Activated CD4-positive, alpha-beta T cell treated with anti-CD3 and anti-CD28 coated beads, Interleukin-2, Interleukin-6, amounts not matched to agents 100 ng/mL and 50 ng/mL, durations not matched to agents 16 hours and 8 hours (primary cell): Measurements from ENCODE around the gene LCK.
"Not testable (repeated sequence)": the region's sequence is repeated elsewhere in the genome, so short reads cannot be mapped to it uniquely, and the experiment has no call there.

Source experiments
- DNase-seq: peaks from one replicate; pipeline ENCODE4 v3.0.0-alpha.2; 2020

LCK gene

DNA sequence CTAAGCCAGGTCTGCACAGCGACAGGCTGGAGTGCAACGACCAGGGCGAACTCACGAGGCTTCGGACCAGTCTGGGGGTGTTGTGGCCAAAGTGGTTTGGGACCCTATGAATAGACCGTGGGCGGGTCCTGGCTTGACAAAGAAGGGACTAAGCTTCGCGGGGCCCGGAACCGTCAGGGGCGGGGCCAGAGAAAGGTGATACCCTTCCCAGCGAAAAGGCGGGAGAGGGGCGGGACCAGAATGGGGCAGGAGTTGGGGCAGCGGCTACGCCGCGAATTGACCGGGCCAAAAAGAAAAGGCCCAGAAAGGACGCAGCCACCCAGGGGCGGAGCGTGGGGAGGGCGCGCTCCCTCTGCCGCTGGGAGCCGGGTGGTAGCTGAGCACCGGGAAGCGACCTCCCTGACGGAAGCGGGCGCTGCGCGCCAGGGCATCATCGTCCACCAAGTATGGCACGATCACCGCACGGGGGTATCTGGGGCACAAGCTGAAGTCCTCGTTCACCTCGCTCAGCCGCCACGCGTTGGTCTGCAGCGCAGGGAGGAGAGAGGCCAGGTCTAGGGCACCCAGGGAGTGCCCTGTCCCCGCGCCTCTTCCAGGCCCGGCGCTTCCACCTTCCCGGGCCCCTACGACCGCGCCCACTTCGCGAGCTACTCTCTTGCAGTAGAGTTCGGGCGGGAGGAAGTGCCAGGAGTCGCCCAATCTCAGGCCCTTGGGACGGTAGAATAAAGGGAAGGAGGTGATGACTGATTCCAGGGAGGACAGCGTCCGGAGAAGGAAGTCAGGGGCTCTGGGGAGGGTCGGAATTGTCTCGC lies 10.7 kb upstream of the LCK start:
- DNase-seq, result peak; percentile 50

DNA sequence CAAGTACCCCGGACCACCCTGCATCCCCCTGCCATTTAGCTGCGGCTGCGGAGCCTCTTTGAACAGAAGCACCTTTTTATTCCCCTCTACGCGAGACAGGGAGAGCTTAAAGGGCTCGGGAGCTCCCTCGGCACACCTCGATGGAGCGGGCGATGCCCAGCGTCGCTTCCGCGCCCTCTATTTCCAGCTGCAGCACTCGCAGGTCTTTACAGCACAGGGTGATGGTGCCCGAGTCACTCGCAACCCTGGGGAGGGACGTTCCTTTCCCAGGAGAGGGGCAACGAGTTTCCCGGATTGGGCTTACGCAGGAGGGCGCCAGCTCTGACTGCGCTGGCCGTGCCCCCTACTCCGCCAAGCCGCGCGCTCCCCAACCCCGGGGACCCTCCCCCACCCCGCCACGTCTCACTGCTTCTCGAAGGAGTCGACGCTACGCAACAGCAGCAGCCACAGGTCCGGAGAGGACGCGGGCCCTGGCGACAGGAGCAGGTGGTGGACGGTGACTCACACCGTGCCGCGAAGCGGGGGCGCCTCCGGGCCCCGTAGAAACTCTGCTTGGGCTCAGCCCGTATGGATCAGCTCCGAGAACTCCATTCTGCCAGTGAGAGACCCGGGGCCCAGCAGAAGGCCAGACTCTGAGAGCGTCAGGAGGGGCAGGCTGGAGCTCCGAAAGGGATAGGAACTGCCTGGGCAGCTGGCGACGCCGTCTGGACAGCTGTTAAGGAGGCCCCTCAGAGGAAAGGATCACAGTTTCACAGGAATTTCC lies 9.9 kb upstream of the LCK start:
- peak; percentile 32 for DNase-seq

DNA sequence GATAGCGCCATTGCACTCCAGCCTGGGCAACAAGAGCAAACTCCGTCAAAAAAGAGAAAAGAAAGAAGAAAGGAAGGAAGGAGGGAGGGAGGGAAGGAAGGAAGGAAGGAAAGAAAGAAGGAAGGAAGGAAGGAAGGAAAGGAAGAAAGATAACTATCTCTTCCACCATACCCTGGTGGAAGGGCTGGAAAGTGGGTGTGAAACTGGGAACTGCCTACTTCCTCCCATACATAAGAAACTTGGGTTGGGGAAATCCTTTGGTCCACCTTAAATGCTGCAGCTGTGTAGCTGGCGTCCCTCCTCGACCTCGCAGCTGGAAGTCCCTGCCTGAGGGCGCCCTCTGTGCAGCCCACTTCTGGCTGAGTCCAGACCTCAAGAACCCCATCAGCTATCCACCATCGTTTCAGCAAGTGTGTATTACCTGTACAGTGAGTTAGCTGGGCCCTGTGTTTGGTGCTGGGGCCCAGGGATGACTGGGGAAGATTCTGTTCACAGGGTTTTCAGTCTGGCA lies 8.7 kb upstream of the LCK start:
- no peak for DNase-seq

DNA sequence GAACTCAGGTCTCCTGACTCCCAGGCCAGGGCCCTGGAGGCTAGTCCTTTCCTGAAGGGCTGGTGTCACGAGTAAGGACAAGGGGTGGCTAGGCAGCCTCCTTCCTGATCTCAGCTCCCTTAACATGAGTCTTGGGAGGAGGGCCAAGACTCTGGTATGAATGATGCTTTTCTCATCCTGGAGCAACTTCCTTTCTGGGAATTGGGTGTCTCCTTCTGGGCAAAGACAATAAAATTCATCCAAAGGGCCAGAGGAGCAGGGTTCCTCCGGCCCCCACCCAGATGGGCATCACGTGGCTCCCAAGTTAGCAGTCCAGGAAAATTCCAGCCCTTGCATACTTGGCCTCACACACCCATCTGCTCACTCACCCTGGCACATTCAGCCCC lies 4.2 kb upstream of the LCK start, which contains the start of gene FAM167B:
Gene FAM167B, plus strand, starts transcription at position 335 of the 386 bp plus-strand sequence. CDS start 200 bp downstream, outside the sequence.
- DNase-seq, result no peak

DNA sequence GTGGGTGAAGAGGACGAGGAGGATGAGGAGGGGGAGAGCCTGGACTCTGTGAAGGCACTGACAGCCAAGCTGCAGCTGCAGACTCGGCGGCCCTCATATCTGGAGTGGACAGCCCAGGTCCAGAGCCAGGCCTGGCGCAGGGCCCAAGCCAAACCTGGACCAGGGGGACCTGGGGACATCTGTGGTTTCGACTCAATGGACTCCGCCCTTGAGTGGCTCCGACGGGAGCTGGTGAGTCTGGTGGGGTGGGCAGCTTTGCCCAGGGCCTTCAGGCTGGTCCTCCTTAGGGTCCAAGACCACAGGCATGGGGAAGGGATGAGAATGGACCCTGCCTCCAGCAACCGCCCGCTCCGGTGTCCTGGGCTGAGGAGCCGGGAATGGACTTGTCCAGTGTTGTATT lies 3.6 kb upstream of the LCK start:
- DNase-seq, result no peak

DNA sequence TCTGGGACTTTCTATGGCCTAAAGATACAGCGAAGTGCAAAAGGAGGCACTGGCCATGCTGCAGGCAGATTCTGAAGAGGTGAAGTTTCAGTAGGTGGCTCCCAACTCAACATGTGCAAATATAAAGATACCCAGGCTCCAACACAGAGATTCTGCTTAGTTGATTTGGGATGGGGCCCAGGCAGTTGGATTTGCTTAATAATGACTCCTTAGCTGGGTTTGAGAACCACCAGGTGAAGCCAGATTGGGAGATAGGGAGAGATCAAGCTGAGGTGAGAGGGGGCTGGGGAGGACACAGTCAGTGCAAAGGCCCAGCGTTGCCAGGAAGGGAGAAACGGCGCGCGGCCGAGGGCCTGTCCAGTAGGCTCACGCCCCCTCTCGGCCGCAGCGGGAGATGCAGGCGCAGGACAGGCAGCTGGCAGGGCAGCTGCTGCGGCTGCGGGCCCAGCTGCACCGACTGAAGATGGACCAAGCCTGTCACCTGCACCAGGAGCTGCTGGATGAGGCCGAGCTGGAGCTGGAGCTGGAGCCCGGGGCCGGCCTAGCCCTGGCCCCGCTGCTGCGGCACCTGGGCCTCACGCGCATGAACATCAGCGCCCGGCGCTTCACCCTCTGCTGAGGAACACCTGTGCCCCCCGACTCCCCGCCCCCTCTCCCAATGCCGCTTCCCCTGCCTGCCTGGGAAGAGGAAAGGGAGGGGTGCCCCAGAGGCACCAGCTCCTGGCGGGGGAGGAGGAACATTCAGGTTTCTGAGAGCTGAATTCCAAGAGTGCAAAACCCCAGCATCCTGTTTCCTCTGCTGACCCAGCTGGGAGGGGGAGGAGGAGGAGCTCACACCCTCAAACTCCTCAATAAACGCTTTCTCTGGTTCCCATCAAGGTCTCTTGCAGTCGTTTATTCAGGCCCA lies 2.8 kb upstream of the LCK start:
- DNase-seq, result peak; percentile 93

DNA sequence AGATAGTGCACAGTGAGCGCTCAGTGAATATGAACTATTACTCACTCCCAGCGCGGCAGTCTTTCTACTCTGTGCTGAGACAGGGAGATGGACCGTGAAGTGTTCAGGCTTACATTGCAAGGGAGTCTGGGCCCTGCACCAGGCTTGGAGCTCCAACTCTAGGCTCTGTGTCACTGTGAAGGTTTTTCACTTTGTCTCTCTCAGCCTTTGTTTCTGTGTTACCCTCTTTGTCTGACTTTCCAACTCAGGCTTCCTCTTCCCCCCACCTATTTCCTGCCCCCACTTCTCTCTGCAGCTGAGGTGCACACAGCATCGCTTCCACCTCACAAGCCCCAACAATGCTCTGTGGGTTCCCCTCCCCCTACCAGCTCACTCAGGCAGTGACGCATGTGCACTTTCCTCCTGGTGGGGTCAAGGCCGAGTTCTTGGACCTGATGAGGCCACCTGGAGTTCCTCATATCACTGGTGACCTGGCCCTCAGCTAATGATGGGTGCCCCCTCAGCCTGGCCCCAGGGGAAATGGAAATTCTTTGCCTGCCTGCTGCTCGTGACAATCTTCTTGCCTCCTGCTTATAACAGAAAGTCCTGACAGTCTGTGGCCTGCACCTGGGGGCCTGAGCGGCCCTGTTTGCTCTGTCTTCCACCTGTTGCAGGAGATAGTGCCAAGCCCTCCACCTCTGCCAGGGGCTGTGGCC lies 1.1 kb upstream of the LCK start:
- peak; percentile 94 for DNase-seq

DNA sequence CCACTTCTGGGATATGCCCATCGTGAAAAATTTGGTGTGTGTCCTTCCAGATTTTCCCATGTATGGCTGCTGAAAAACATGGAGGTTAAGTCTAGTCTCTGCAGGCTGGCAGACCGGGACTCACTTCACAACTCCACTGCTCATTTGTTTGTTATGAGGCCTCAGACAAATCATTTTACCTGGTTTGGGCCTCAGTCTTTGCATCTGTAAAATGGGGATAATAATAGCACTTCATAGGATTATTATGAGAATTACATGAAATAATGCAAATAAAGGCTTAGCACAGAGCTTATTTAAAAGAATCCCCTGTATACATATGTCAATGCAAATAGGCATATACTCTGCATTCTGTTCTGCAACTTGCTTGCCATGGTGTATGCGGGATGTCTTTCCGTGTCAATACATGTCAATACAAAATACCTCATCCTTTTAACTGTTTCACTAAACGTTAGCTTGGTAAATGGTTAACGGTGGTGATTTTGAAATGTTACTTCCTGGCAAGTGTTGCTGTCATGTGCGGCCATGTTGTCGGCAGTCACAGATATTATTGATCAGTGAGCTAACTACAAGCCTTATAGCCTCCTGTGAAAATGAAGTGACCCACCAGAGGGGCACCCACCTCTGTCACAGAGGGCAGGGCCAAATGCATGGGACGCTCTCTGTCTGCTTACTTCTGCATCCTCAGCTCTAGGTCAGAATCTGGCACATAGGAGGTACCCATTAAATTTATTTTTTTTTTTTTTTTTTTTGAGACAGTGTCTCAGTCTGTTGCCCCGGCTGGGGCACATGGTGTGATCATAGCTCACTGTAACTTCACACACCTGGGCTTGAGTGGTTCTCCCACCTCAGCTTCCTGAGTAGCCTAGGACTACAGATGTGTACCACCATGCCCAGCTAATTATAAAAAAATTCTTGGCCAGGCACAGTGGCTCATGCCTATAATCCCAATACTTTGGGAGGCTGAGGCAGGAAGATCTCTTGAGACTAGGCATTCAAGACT lies 4.3 kb downstream of the LCK start:
- peak; percentile 74 for DNase-seq

DNA sequence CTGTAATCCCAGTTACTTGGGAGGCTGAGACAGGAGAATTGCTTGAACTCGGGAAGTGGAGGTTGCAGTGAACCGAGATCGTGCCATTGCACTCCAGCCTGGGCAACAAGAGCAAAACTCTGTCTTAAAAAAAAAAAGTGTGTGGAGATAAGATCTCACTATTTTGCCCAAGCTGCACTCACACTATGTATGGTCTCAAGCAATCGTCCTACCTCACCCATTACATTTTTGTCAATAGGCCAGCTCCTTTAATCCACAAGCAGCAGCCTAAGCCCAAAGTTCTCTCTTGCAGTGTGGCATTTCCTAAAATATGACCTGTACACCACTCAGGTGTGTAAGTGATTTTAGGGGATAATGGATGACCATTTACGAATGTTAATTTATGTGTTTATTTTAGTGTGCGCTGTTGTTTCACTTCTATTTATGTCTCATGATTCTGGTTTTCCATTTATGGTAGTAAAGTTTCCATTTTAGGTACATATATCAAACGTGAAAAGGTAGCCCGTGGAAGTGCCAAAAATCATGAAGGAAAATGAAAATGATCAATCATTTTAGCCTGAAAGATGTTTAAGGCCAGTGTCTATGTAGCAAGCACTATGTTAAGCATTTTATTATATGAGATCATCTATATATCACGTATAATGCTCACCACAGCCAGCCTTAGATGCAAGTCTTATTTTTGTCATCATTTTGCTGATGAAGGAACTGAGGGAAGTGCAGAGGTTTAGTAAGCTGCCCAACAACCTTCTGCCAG lies 5.6 kb downstream of the LCK start:
- peak; percentile 47 for DNase-seq

DNA sequence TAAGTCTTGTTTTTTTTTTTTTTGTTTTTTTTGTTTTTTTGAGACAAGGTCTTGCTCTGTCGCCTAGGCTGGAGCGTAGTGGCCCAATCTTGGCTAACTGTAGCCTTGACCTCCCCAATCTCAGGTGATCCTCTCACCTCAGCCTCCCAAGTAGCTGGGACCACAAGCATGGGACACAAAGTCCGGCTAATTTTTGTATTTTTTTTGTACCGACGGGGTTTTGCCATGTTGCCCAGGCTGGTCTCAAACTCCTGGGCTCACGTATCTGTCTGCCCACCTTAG lies 6.1 kb downstream of the LCK start:
- no peak for DNase-seq

DNA sequence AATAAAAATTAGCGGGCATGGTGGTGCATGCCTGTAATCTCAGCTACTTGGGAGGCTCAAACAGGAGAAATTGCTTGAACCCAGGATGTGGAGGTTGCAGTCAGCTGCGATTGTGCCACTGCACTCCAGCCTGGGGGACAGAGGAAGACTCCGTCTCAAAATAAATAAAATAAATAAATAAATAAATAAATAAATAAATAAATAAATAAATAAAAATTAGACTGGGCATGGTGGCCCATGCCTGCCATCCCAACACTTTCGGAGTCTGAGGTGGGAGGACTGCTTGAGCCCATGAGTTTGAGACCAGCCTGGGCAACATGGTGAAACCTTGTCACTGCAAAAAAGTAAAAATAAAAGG lies 12.2 kb downstream of the LCK start:
- not testable (repeated sequence) for DNase-seq

DNA sequence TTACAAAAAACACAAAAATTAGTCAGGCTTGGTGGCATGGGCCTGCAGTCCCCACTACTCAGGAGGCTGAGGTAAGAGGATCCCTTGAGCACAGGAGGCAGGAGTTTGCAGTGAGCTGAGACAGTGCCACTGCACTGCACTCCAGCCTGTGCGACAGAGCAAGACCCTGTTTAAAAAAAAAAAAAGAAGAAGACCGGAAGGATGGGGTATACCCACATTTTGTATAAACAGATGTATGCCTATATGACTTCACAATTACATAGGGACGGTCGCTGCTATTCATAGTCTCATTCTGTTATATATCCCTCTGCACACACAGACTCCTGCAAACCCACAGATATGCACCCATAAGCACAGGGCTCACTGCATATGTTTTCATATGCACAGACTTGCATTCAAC lies 12.7 kb downstream of the LCK start:
- peak; percentile 37 for DNase-seq

DNA sequence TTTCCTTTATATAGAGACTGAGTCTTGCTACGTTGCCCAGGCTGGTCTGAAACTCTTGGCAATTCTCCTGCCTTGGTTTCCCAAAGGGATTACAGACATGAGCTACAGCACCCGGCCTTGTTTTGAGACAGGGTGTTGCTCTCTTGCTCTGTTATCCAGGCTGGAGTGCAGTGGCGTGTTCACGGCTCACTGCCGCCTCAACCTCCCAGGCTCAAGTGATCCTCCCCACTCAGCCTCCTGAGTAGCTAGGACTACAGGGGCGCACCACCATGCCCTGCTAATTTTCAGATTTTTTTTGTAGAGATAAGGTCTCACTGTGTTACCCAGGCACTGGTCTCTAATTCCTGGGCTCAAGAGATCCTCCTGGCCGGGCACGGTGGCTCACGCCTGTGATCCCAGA lies 14.8 kb downstream of the LCK start:
- DNase-seq, result no peak

DNA sequence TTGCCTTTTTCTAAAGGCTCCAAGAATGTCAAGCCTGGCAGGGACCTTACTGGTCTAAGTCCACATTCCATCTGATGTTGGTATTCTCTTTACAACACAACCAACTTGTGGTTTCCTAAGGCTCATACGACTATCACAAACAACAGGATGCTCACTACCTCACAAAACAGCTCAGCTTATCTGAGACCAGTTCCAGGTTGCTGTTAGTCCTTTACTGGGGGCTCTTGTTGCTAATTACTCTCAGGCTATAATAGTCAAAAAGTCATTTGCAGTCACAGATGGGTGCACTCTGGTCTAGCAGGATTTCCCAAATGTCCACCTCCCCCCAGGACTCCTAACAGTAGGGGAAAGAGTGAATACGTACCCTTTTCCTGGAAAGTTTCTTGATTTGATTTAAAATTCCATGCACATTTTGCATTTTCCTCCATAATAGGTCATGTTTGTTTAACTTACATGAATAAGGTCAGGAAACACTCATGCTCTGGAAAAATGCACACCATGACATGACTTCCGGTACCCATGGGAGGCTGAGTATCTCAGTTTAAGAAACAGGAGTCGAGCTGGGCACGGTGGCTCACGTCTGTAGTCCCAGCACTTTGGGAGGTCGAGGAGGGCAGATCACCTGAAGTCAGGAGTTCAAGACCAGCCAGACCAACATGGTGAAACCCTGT lies 16.0 kb downstream of the LCK start:
- DNase-seq, result peak; percentile 50

DNA sequence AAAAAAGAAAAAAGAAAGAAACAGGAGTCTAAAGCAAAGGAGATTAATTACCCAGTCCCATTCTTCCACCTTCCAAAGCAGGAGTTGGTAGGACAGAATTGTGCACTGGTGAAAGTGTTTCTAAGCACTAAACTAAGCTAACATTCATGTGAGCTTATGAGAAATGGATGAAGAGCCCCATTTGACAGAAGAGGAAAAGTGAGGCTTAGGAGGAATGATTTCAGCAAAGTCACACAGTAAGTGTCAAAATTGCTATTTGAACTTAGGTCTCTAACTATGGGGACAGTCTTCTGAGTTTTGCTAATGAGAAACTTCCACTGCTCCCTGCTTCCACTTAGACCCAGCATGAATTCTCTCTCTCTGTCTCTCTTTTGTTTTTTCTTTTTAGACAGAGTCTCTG lies 18.7 kb downstream of the LCK start:
- no peak for DNase-seq

DNA sequence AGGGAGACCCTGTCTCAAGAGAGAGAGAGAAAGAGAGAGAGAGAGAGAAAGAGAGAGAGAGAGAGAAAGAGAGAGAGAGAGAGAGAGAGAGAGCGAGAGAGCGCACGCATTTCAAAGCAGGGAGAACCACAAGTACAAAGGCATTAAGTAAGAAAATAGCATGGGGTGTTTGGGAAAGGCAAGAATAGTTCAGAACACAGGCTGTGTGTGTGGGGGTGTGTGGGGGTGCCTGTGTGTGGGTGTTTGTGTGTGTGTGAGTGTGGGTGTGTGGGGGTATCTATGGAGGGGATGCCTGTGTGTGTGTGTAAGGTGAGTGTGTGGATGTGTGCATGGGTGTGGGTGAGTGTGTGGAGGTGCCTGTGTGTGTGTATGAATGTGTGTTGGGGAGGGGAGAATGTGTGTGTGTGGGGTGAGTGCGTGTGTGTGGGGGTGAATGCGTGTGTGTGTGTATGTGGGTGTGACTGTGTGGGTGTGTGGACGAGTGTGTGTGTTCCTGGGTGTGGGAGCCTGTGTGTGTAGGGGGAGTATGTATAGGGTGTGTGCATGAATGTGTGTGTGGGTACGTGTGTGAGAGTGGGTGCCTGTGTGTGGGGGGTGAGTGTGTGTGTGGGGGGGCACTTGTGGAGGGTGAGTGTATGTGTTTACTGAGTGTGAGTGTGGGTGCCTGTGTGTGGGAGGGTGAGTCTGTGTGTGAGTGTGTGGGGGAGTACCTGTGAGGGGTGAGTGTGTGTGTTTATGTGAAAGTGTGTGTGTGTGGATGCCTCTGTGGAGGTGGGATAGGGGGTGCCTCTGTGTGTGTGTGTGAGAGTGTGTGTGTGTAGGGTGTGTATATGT lies 21.7 kb downstream of the LCK start:
- no peak for DNase-seq

DNA sequence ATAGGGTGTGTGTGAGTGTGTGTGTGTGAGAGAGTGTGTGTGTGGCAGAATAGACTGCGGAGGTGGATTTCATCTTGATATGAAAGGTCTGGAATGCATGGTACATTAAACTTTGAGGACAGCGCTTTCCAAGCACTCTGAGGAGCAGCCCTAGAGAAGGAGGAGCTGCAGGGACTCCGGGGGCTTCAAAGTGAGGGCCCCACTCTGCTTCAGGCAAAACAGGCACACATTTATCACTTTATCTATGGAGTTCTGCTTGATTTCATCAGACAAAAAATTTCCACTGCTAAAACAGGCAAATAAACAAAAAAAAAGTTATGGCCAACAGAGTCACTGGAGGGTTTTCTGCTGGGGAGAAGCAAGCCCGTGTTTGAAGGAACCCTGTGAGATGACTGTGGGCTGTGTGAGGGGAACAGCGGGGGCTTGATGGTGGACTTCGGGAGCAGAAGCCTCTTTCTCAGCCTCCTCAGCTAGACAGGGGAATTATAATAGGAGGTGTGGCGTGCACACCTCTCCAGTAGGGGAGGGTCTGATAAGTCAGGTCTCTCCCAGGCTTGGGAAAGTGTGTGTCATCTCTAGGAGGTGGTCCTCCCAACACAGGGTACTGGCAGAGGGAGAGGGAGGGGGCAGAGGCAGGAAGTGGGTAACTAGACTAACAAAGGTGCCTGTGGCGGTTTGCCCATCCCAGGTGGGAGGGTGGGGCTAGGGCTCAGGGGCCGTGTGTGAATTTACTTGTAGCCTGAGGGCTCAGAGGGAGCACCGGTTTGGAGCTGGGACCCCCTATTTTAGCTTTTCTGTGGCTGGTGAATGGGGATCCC lies 22.5 kb downstream of the LCK start:
- DNase-seq, result peak; percentile 79
